Frontal cortex (tissue), 4 donors: ENCODE data around the gene DNAJC5G. TPM values are rescaled to one million over a fixed set of nuclear protein-coding genes. Genes with fewer than 3 reads are reported as not detected.

Source experiments
- DNase-seq, 2 donors: peaks; one replicate each; pipeline ENCODE4 v3.0.0; 2012; ENCODE audit warnings: low spot score in 2 of 2
- FAIRE-seq: peaks from 2 replicates; lab custom pipeline; 2012; peaks lifted over from hg19 to GRCh38; lab: Jason Lieb, UNC
- total RNA-seq: library from RNA; depleted of rRNA; stranded (reverse); fragments of >200 nt; gene quantifications from one replicate; pipeline ENCODE4 v1.2.3, GENCODE V29; 2014
- donor health status: control.
- donor health status: control.
- donor health status: control.

The DNAJC5G gene
- total RNA-seq, 1 donor from 2014 or later, result not detected

DNA sequence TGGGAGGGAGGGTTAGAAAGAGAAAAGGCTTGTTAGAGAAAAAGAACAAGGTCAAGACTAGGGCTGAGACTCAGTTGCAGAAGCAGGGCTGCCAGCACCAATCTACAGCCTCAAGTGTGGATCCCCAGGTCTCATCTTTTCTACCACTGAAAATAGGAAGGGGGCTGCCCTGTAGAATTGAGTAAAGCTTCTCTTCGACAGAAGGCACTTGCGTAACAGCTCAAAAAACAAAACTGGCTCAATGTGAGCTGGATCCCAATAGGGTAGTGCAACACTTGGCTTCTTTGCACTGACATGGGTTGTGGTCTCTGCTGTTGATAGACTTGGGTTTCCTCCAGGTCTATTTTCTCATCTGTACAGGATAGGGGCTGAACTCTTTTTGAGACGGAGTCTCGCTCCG, 49.5 kb downstream of the DNAJC5G start:
- FAIRE-seq (no peak), DNase-seq (no peak)

Other genes starting within 250 kb of the DNAJC5G start
- 7.7 TPM for gene TMEM214, start 242.5 kb upstream of the DNAJC5G start, total RNA-seq
- gene AGBL5, start 223.8 kb upstream of the DNAJC5G start, total RNA-seq, result 13.5 TPM
- gene OST4, start 203.8 kb upstream of the DNAJC5G start, total RNA-seq, result 163 TPM
- 4.1 TPM for gene EMILIN1, start 196.8 kb upstream of the DNAJC5G start, total RNA-seq
- gene KHK, start 188.7 kb upstream of the DNAJC5G start, total RNA-seq, result 4.9 TPM
- gene CGREF1, start 156.3 kb upstream of the DNAJC5G start, total RNA-seq, result 18.3 TPM
- gene ABHD1, start 151.6 kb upstream of the DNAJC5G start, total RNA-seq, result 0.41 TPM
- 20.8 TPM for gene PREB, start 140.8 kb upstream of the DNAJC5G start, total RNA-seq
- not detected for gene PRR30, start 136.0 kb upstream of the DNAJC5G start, total RNA-seq
- not detected for gene TCF23, start 126.4 kb upstream of the DNAJC5G start, total RNA-seq
- gene ATRAID, start 63.4 kb upstream of the DNAJC5G start, total RNA-seq, result 37.5 TPM
- 17.1 TPM for gene SLC5A6, start 63.2 kb upstream of the DNAJC5G start, total RNA-seq
- gene CAD, start 58.1 kb upstream of the DNAJC5G start, total RNA-seq, result 13.9 TPM
- gene SLC30A3, start 12.4 kb upstream of the DNAJC5G start, total RNA-seq, result 0.82 TPM
- gene TRIM54, start 7.0 kb downstream of the DNAJC5G start, total RNA-seq, result not detected
- 1.2 TPM for gene UCN, start 33.0 kb downstream of the DNAJC5G start, total RNA-seq
- gene MPV17, start 47.7 kb downstream of the DNAJC5G start, total RNA-seq, result 41.6 TPM
- gene GTF3C2, start 81.3 kb downstream of the DNAJC5G start, total RNA-seq, result 37.5 TPM
- gene EIF2B4, start 94.9 kb downstream of the DNAJC5G start, total RNA-seq, result 16.7 TPM
- 47.7 TPM for gene SNX17, start 95.2 kb downstream of the DNAJC5G start, total RNA-seq
- 12.6 TPM for gene ZNF513, start 105.3 kb downstream of the DNAJC5G start, total RNA-seq
- gene PPM1G, start 134.2 kb downstream of the DNAJC5G start, total RNA-seq, result 72.2 TPM
- 68.9 TPM for gene NRBP1, start 153.2 kb downstream of the DNAJC5G start, total RNA-seq
- gene KRTCAP3, start 166.9 kb downstream of the DNAJC5G start, total RNA-seq, result not detected
- gene IFT172, start 214.3 kb downstream of the DNAJC5G start, total RNA-seq, result 36.3 TPM
- 45.7 TPM for gene FNDC4, start 219.8 kb downstream of the DNAJC5G start, total RNA-seq
- gene GCKR, start 221.4 kb downstream of the DNAJC5G start, total RNA-seq, result 1.6 TPM